ENCODE results near the gene LOC101059915.

LOC101059915 gene

GRCh38 chrX:71618787-71619186, 48.6 kb upstream of the LOC101059915 start:
- H3K4me1 ChIP-seq (ENCODE audit: control insufficient read depth, insufficient read depth, low read length): peaks cover 44% of the 10 kb centered on the region
- no peaks in the 10 kb centered on the region; the same call in 1 of the 3 replicates for H3K9me3 ChIP-seq (replicated peaks; ENCODE audit: control insufficient read depth, insufficient read depth, low read length)
- intact Hi-C loops (cut with micrococcal nuclease; ENCODE audit: unreplicated experiment) (loop anchor here (1.0 to 5.0 kb wide), 3 partner anchors 15 to 76 kb away; no protein-coding TSS in a partner anchor), in situ Hi-C loops (cut with MboI) (loop anchor here (5.0 kb wide), 1 partner anchor 34 kb away; no protein-coding TSS in a partner anchor)
- ATAC-seq (no peak), FAIRE-seq (no peak), DNase-seq (ENCODE audit: low read depth, low spot score) (no peak)
- ChIA-PET POLR2A (interaction anchor here (1.5 to 2.4 kb wide), 4 partner anchors 11 to 85 kb away, joined by 4 to 10 read pairs (median 8); no protein-coding TSS in a partner anchor), SMC1A (ENCODE audit: uncharacterized antibody, unreplicated experiment) (interaction anchor here (0.6 to 9.3 kb wide), 11 partner anchors 11 to 104 kb away, joined by 3 to 119 read pairs (median 4); partner anchors contain the start of gene OGT), CTCF (interaction anchor here (0.7 to 3.4 kb wide), 10 partner anchors 8 to 106 kb away, joined by 3 to 24 read pairs (median 4); no protein-coding TSS in a partner anchor), RAD21 (ENCODE audit: unreplicated experiment) (interaction anchor here (0.6 to 3.8 kb wide), 11 partner anchors 15 to 88 kb away, joined by 3 to 24 read pairs (median 9); no protein-coding TSS in a partner anchor)
- H3K9ac ChIP-seq (ENCODE audit: control insufficient read depth, insufficient read depth, low read length): peak overlapping the region; percentile 65
- peaks cover 22% of the 10 kb centered on the region for H3K79me2 ChIP-seq (ENCODE audit: control insufficient read depth, insufficient read depth, low read length)
- no peak overlapping the region for H2AFZ ChIP-seq (ENCODE audit: control insufficient read depth, low read depth, low read length)
- H4K20me1 ChIP-seq (ENCODE audit: control insufficient read depth, insufficient read depth): no peaks in the 10 kb centered on the region
- peak overlapping the region; percentile 80 for H3K4me2 ChIP-seq (ENCODE audit: control insufficient read depth, insufficient read depth)
- TF ChIP-seq RAD51 (IDR thresholded peaks at IDR 0.05): no peak
- TF ChIP-seq SMARCA5 (IDR thresholded peaks at IDR 0.05): peak; percentile 68
- TF ChIP-seq NKRF (conservative IDR thresholded peaks at IDR 0.05): 0 out of 2 replicates have a peak, but pooled peaks have one; percentile 1
- no peak for TF ChIP-seq BCL11A (IDR thresholded peaks at IDR 0.05; ENCODE audit: low read depth, low read length)
- TF ChIP-seq CHD1 (IDR thresholded peaks at IDR 0.05; ENCODE audit: low read depth, low read length): no peak
- TF ChIP-seq POLR2AphosphoS5 (IDR thresholded peaks at IDR 0.05; ENCODE audit: low read length): 0 out of 2 replicates have a peak, but pooled peaks have one; percentile 8
- TF ChIP-seq IKZF1 (conservative IDR thresholded peaks at IDR 0.05): no peak
- no peak for TF ChIP-seq FOS (IDR thresholded peaks at IDR 0.05; ENCODE audit: borderline replicate concordance, extremely low read depth, insufficient read length)
- no peak for TF ChIP-seq HDGF (IDR thresholded peaks at IDR 0.05)
- TF ChIP-seq POLR2A (IDR thresholded peaks at IDR 0.05; ENCODE audit: low read depth, low read length): no peak
- peak overlapping the region; percentile 90 for H3K27ac ChIP-seq (ENCODE audit: control insufficient read depth, insufficient read depth)
- no peak overlapping the region; the same call in 1 of the 2 replicates for H3K4me3 ChIP-seq
- peaks cover 0 to 3% of the 10 kb centered on the region in 2 experiments; a peak in 2 of 4 replicates for H3K36me3 ChIP-seq (ENCODE audit: control insufficient read depth in 2 of 2, insufficient read depth in 2 of 2, low read length in 1 of 2)
- no peaks in the 10 kb centered on the region for H3K27me3 ChIP-seq (replicated peaks in 1 of 2; ENCODE audit: control insufficient read depth in 2 of 2, insufficient read depth in 2 of 2, low read length in 1 of 2)
- TSS peak; percentile 78 for BruUV-seq (replicated peaks)
- 84% methylated on average over 3 of the region's 3 CpGs for WGBS (ENCODE audit: insufficient coverage, insufficient replicate concordance, low lambda C conversion rate, missing lambda C conversion rate)
